Astrocyte (in vitro differentiated cells and primary cell): ENCODE data around the gene BRWD1. TPM values are rescaled to one million over a fixed set of nuclear protein-coding genes. Genes with fewer than 3 reads are reported as not detected.

Experiments used
- DNase-seq: peaks from one replicate; pipeline ENCODE4 v3.0.0-alpha.2; 2010; ENCODE audit warnings: low read depth
- FAIRE-seq: peaks from 2 replicates; lab custom pipeline; 2011; peaks lifted over from hg19 to GRCh38; lab: Jason Lieb, UNC
- H2AFZ ChIP-seq: 2 replicates; pipeline ENCODE4 v1.6.0; 2012; ENCODE audit warnings: low read depth, low read length, inconsistent platforms
- H3K27ac ChIP-seq: 2 replicates; pipeline ENCODE4 v1.5.1; 2011; ENCODE audit warnings: low read depth, low read length, inconsistent platforms
- H3K27me3 ChIP-seq: 2 replicates; pipeline ENCODE4 v1.6.0; 2011; ENCODE audit warnings: low read length, inconsistent platforms; ENCODE audit not compliant: insufficient read depth
- H3K36me3 ChIP-seq: 2 replicates; pipeline ENCODE4 v1.5.1; 2011; ENCODE audit warnings: low read length, inconsistent platforms; ENCODE audit not compliant: insufficient read depth
- H3K4me1 ChIP-seq: 2 replicates; pipeline ENCODE4 v1.5.1; 2011; ENCODE audit warnings: low read length, inconsistent platforms; ENCODE audit not compliant: insufficient read depth
- H3K4me2 ChIP-seq: 2 replicates; pipeline ENCODE4 v1.6.0; 2012; ENCODE audit warnings: low read length, inconsistent platforms
- H3K4me3 ChIP-seq: 2 replicates; pipeline ENCODE4 v1.5.1; 2011; ENCODE audit warnings: low read depth, mild to moderate bottlenecking, low read length, inconsistent platforms; ENCODE audit not compliant: insufficient read depth
- H3K79me2 ChIP-seq: 2 replicates; pipeline ENCODE4 v1.6.0; 2012; ENCODE audit warnings: mild to moderate bottlenecking, low read length, inconsistent platforms; ENCODE audit not compliant: insufficient read depth
- H3K9ac ChIP-seq: 2 replicates; pipeline ENCODE4 v1.6.0; 2012; ENCODE audit warnings: mild to moderate bottlenecking, low read length, inconsistent platforms
- H3K9me3 ChIP-seq: 2 replicates; pipeline ENCODE4 v1.5.1; 2012; ENCODE audit warnings: low read depth, mild to moderate bottlenecking, low read length, inconsistent platforms; ENCODE audit not compliant: insufficient read depth
- H4K20me1 ChIP-seq: 2 replicates; pipeline ENCODE4 v1.6.0; 2012; ENCODE audit warnings: low read length, inconsistent platforms; ENCODE audit not compliant: insufficient read depth
- H3K27ac Mint-ChIP-seq: one replicate; pipeline ENCODE4 v1.8.0; 2021; ENCODE audit warnings: mild to moderate bottlenecking, mixed read lengths; ENCODE audit not compliant: unreplicated experiment
- H3K27me3 Mint-ChIP-seq: one replicate; pipeline ENCODE4 v1.8.0; 2021; ENCODE audit warnings: low read depth, mixed read lengths; ENCODE audit not compliant: unreplicated experiment
- H3K36me3 Mint-ChIP-seq: one replicate; pipeline ENCODE4 v1.8.0; 2021; ENCODE audit warnings: low read depth, mixed read lengths; ENCODE audit not compliant: unreplicated experiment
- H3K4me1 Mint-ChIP-seq: one replicate; pipeline ENCODE4 v1.8.0; 2021; ENCODE audit warnings: low read depth, mixed read lengths; ENCODE audit not compliant: unreplicated experiment
- H3K4me3 Mint-ChIP-seq: one replicate; pipeline ENCODE4 v1.8.0; 2021; ENCODE audit warnings: mild to moderate bottlenecking, moderate library complexity, mixed read lengths; ENCODE audit not compliant: unreplicated experiment
- H3K9me3 Mint-ChIP-seq: one replicate; pipeline ENCODE4 v1.8.0; 2021; ENCODE audit warnings: mild to moderate bottlenecking, mixed read lengths; ENCODE audit not compliant: unreplicated experiment
- CTCF ChIP-seq: IDR thresholded peaks from 2 replicates; pipeline ENCODE4 v1.5.1; 2011; ENCODE audit warnings: low read depth, mild to moderate bottlenecking, inconsistent platforms, low read length, moderate library complexity; ENCODE audit not compliant: insufficient read depth
- EZH2 ChIP-seq: IDR thresholded peaks from 2 replicates; pipeline ENCODE4 v1.6.1; 2012; ENCODE audit warnings: mild to moderate bottlenecking, low read length, inconsistent platforms; ENCODE audit not compliant: insufficient read depth
- total RNA-seq: library from RNA; stranded (reverse); gene quantifications from 2 replicates; pipeline ENCODE4 v1.2.1, GENCODE V29; 2021

BRWD1 gene
- total RNA-seq, 1 donor from 2014 or later: 28.1 TPM

DNA sequence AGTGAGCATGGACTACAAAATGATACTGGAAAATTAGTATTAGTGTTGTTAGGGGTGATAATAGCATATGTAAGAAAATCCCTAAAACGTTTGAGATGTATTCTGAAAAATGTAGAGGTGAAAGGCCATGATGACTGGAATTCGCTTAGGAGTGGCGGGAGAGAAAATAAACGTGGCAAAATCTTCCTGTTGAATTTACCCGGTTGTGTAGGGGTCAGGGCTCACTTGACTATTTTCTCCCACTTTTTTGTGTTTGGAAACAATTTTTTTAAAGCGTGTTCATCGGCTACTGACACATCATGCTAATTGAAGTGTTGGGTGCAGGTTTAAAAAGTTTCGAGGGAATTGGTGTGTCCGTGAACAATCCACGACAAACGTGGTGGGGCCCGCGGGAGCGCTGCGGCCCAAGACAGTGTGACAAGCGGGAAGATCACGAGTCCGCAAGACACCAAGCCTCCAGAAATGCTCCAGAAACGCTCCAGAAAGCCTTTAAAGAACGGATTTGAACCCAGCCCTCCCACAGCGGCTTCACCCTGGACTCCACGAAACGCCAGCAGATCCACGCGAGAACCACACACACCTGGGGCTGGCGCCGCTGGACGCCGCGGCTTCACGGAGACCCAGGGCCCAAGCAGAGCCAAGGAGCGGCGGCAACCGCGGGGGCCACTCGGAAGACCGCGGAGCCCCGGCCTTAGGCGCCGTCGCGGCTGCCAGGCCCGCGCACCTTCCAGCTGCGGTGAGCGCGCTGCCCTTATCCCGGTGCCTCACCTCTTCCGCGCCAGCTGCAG, 130.8 kb downstream of the BRWD1 start:
- Histone ChIP-seq H3K4me1 (peaks cover 15% of the 10 kb centered on the region), H3K4me2 (peak overlapping the region; percentile 90), H3K9ac (peak overlapping the region; percentile 98), H2AFZ (peak overlapping the region; percentile 79), H3K4me3 (peak overlapping the region; percentile 96), H3K79me2 (peaks cover 38% of the 10 kb centered on the region), H3K36me3 (peaks cover 15% of the 10 kb centered on the region), H4K20me1 (peaks cover 17% of the 10 kb centered on the region), H3K9me3 (no peaks in the 10 kb centered on the region), H3K27me3 (no peaks in the 10 kb centered on the region), H3K27ac (peak overlapping the region; percentile 90)
- no peaks in the 10 kb centered on the region for H3K27me3 Mint-ChIP-seq
- DNase-seq (no peak), FAIRE-seq (no peak)
- no peak for TF ChIP-seq EZH2
- TF ChIP-seq CTCF: no peak
- H3K27ac Mint-ChIP-seq: peak overlapping the region; percentile 95
- peak overlapping the region; percentile 97 for H3K4me3 Mint-ChIP-seq
- H3K4me1 Mint-ChIP-seq: peaks cover 24% of the 10 kb centered on the region
- peaks cover 6% of the 10 kb centered on the region for H3K36me3 Mint-ChIP-seq
- H3K9me3 Mint-ChIP-seq: no peaks in the 10 kb centered on the region

GRCh38 chr21:39182016-39182415, 131.4 kb downstream of the BRWD1 start:
- Histone ChIP-seq H4K20me1 (peaks cover 17% of the 10 kb centered on the region), H3K4me2 (peak overlapping the region; percentile 90), H2AFZ (no peak overlapping the region), H3K36me3 (peaks cover 15% of the 10 kb centered on the region), H3K9me3 (no peaks in the 10 kb centered on the region), H3K27ac (no peak overlapping the region), H3K9ac (peak overlapping the region; percentile 98), H3K4me1 (peaks cover 15% of the 10 kb centered on the region), H3K79me2 (peaks cover 38% of the 10 kb centered on the region), H3K4me3 (peak overlapping the region; percentile 96), H3K27me3 (no peaks in the 10 kb centered on the region)
- Mint-ChIP-seq H3K27ac (peak overlapping the region; percentile 95), H3K4me3 (peak overlapping the region; percentile 97), H3K27me3 (no peaks in the 10 kb centered on the region), H3K4me1 (peaks cover 19% of the 10 kb centered on the region), H3K9me3 (no peaks in the 10 kb centered on the region), H3K36me3 (peaks cover 6% of the 10 kb centered on the region)
- FAIRE-seq: no peak
- DNase-seq: no peak
- TF ChIP-seq EZH2: no peak
- no peak for TF ChIP-seq CTCF
